Activated T-cell treated with anti-CD3 and anti-CD28 coated beads, Interleukin-2, amount 50 U/mL, for 72 hours (primary cell): ENCODE data around the gene ABCA4. TPM values are rescaled to one million over a fixed set of nuclear protein-coding genes. Genes with fewer than 3 reads are reported as not detected.
"Not testable (repeated sequence)": the region's sequence is repeated elsewhere in the genome, so short reads cannot be mapped to it uniquely, and the experiment has no call there.

Source experiments
- ATAC-seq, 2 donors: fragments of 150-1000 bp; cut with Tn5 transposase; replicated peaks in 1 of 2; 2 replicates each; pipeline ENCODE4 v1.10.0; 2021; ENCODE audit warnings: moderate library complexity in 2 of 2, mild to moderate bottlenecking in 1 of 2
- DNase-seq, 2 donors: peaks; one replicate each; pipeline ENCODE4 v3.0.0; 2021 to 2022; ENCODE audit warnings: mixed read lengths in 1 of 2
- H3K27ac Mint-ChIP-seq: one replicate; pipeline ENCODE4 v1.8.0; 2022; ENCODE audit warnings: mild to moderate bottlenecking, moderate library complexity, mixed read lengths
- H3K27me3 Mint-ChIP-seq: one replicate; pipeline ENCODE4 v1.8.0; 2022; ENCODE audit warnings: low read depth, mixed read lengths
- H3K36me3 Mint-ChIP-seq, 2 donors: one replicate each; pipeline ENCODE4 v1.8.0; 2022; ENCODE audit warnings: mixed read lengths in 2 of 2, mild to moderate bottlenecking in 1 of 2; ENCODE audit not compliant: insufficient read depth in 2 of 2
- H3K4me1 Mint-ChIP-seq: one replicate; pipeline ENCODE4 v1.8.0; 2022; ENCODE audit warnings: low read depth, mixed read lengths
- H3K4me3 Mint-ChIP-seq, 2 donors: one replicate each; pipeline ENCODE4 v1.8.0; 2022; ENCODE audit warnings: mild to moderate bottlenecking in 2 of 2, mixed read lengths in 2 of 2, moderate library complexity in 2 of 2
- H3K9me3 Mint-ChIP-seq, 2 donors: one replicate each; pipeline ENCODE4 v1.8.0; 2022; ENCODE audit warnings: mixed read lengths in 2 of 2
- total RNA-seq, 2 donors: library from RNA; stranded (reverse); gene quantifications; one replicate each; pipeline ENCODE4 v1.2.3, GENCODE V29; 2022

The ABCA4 gene
- total RNA-seq, 2 donors from 2014 or later = 0.53 to 2.5 TPM

DNA sequence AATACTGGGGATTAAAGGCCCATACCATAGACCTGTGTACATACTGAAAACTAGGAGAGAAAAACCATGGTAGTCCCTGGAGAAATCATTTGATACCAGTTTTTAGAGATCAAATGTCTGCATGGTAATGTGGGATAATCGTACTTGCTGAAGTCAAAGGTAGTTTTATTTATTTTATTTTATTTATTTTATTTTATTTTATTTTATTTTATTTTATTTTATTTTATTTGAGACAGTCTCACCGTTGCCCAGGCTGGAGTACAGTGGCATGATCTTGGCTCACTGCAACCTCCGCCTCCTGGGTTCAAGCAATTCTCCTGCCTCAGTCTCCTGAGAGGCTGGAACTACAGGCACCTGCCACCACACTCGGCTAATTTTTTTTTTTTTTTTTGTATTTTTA lies 122.4 kb downstream of the ABCA4 start:
- H3K4me3 Mint-ChIP-seq, H3K9me3 Mint-ChIP-seq, DNase-seq, H3K27ac Mint-ChIP-seq, H3K36me3 Mint-ChIP-seq, H3K4me1 Mint-ChIP-seq, ATAC-seq: not testable (repeated sequence)
- peaks cover 22% of the 10 kb centered on the region for H3K27me3 Mint-ChIP-seq

DNA sequence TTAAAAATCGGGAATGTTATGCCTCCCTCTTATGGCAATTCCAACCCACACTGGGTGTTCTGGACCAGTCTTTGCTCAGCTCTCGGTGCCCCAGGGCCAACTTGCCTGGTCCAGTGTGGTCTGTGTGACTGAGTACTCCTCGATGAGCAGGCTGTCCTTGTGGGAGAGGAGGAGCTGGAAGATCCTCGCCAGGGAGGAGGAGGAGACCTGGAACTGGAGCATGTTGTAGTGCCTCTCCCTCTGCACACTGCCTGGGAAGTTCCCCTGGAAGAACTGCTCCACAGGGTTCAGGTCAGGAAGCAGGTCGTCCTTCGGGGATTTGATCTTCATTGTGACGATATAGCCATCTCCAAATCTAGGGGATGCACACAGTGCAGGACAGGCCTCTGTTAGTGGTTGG lies 123.2 kb downstream of the ABCA4 start:
- Mint-ChIP-seq H3K36me3 (no peaks in the 10 kb centered on the region), H3K9me3 (no peaks in the 10 kb centered on the region), H3K4me1 (peaks cover 4% of the 10 kb centered on the region), H3K27me3 (peaks cover 25% of the 10 kb centered on the region), H3K4me3 (no peak overlapping the region), H3K27ac (no peak overlapping the region)
- ATAC-seq (no peak), DNase-seq (no peak)

DNA sequence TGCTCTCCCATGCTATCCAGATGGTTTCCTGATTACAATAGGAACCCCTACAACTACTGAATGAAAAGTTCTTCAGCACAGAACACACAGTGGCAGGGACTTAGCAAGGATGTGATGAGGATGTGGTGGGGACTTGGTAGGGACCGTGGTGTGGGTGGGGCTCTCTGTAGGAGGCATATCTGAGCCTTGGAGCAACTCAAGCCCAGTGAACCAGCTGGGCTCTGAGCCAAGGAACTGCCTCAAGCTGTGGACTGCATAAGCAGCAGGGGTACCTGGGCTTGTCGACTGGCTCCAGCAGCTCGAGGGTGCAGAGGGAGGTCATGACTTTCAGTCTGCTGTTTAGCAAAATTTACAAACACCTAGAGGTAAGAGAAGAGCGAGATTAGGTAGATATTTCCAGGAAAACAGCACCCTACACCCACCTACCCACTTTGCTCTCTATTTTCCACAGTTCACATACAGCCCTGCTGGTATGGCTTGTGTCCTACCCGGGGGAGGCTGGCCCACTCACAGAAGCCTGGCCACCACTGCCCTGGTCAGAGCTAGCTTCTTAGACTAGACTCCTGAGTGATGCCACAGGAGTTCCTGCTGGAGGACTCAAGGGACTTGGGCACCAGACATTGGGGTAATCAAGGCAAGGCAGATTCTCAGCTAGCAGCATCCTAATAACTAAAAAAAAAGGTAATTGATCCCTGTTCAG lies 125.0 kb downstream of the ABCA4 start:
- Mint-ChIP-seq H3K27ac (no peak overlapping the region), H3K36me3 (no peaks in the 10 kb centered on the region), H3K4me3 (no peak overlapping the region), H3K9me3 (no peaks in the 10 kb centered on the region), H3K4me1 (peaks cover 4% of the 10 kb centered on the region), H3K27me3 (peaks cover 37% of the 10 kb centered on the region)
- DNase-seq (no peak), ATAC-seq (no peak)

GRCh38 chr1:93993731-93994130 lies 127.2 kb downstream of the ABCA4 start:
- Mint-ChIP-seq H3K36me3 (no peaks in the 10 kb centered on the region), H3K9me3 (no peaks in the 10 kb centered on the region), H3K4me3 (no peak overlapping the region), H3K27me3 (peaks cover 55% of the 10 kb centered on the region), H3K27ac (no peak overlapping the region), H3K4me1 (peaks cover 4% of the 10 kb centered on the region)
- DNase-seq = no peak
- no peak for ATAC-seq

DNA sequence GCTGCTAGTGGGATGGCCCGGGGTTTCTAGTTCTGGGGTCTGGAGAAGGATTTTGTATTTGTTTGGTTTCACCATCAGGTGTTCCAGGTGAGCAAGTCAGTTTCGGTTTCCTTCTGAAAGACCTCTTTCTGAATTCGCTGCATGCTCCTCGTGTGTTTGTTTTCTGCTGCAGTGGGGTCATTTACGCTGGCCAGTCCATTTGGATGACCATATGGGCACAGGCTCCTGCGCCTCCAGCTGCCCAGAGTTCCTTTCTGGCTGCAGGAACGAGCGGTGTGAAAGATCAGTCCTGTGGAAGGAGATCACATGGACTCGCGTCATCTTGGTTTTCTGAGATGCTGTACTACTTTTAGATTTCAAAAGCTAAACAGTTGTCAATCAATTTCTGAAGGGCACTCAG lies 128.0 kb downstream of the ABCA4 start:
- no peak overlapping the region for H3K4me3 Mint-ChIP-seq
- H3K4me1 Mint-ChIP-seq = peaks cover 4% of the 10 kb centered on the region
- no peak for DNase-seq
- peaks cover 55% of the 10 kb centered on the region for H3K27me3 Mint-ChIP-seq
- no peak for ATAC-seq
- H3K27ac Mint-ChIP-seq = no peak overlapping the region
- H3K36me3 Mint-ChIP-seq = no peaks in the 10 kb centered on the region
- H3K9me3 Mint-ChIP-seq = no peaks in the 10 kb centered on the region

DNA sequence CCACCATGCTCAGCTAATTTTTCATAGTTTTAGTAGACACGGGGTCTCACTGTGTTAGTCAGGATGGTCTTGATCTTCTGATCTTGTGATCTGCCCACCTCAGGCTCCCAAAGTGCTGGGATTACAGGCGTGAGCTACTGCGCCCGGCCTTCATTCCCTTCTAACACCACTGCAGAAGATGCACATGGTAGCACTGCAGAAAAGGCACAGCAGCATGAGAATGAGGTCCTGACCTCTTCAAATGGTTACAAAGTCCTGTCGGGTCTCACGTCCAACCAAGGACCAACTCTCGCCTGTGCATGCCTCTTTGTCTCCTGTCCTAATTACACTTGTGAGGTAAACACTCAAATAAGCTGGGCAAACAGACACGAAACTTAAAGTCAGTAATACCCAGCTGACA lies 128.8 kb downstream of the ABCA4 start:
- H3K9me3 Mint-ChIP-seq = no peaks in the 10 kb centered on the region
- H3K4me1 Mint-ChIP-seq = peaks cover 4% of the 10 kb centered on the region
- DNase-seq (no peak), ATAC-seq (no peak)
- H3K36me3 Mint-ChIP-seq = no peaks in the 10 kb centered on the region
- H3K4me3 Mint-ChIP-seq = no peak overlapping the region
- peaks cover 61% of the 10 kb centered on the region for H3K27me3 Mint-ChIP-seq
- no peak overlapping the region for H3K27ac Mint-ChIP-seq

GRCh38 chr1:93991271-93991670 lies 129.7 kb downstream of the ABCA4 start:
- peaks cover 4% of the 10 kb centered on the region for H3K4me1 Mint-ChIP-seq
- H3K4me3 Mint-ChIP-seq = no peak overlapping the region
- H3K36me3 Mint-ChIP-seq = no peaks in the 10 kb centered on the region
- no peak overlapping the region for H3K27ac Mint-ChIP-seq
- no peaks in the 10 kb centered on the region for H3K9me3 Mint-ChIP-seq
- H3K27me3 Mint-ChIP-seq = peaks cover 61% of the 10 kb centered on the region
- ATAC-seq = no peak
- no peak for DNase-seq

- not testable (repeated sequence) for H3K36me3 Mint-ChIP-seq, H3K27ac Mint-ChIP-seq, H3K9me3 Mint-ChIP-seq, ATAC-seq, DNase-seq, H3K4me1 Mint-ChIP-seq, H3K4me3 Mint-ChIP-seq
- peaks cover 59% of the 10 kb centered on the region for H3K27me3 Mint-ChIP-seq
These were observed 130.5 kb downstream of the ABCA4 start for GRCh38 chr1:93990477-93990876.

DNA sequence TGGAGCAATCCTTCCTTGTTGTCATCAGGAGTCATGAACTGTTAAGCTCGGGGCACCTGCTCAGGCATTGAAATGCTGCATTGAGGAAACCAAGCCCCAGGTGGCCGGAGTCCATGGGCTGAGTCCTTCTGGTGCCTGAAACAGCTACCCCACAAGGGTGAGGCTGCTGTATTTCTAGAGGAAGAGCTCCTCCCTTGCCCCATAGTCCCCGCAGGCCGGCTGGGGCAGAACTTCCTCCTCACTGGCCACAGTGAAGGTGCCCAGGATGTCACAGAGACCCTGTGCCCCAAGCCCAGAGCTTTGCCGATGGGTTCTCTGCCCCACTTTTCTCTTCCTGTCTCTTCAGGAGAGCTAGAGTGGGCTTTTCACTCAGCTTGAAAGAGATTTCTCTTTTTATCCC lies 130.9 kb downstream of the ABCA4 start:
- Mint-ChIP-seq H3K36me3 (no peaks in the 10 kb centered on the region), H3K9me3 (no peaks in the 10 kb centered on the region), H3K27me3 (peaks cover 60% of the 10 kb centered on the region), H3K4me3 (no peak overlapping the region), H3K27ac (no peak overlapping the region), H3K4me1 (peaks cover 4% of the 10 kb centered on the region)
- ATAC-seq (no peak), DNase-seq (no peak)

DNA sequence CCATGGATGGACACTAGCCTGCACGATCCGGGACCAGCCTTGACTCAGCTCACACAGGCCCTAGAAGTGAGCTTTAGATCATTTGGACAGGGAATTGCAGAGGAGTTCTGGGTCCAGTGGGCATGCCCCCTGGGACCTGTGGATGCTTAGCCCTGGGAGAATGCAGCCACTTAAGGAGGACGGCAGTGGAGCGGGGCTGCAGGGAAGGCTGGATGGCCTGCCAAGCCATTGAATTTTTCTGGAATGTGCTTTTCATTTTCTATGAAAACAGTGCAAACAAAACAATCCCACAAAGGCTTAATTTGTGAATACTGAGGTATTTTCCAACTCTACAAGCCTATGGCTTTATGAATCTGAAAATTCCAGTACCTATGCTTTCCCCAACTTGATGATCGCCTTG lies 131.3 kb downstream of the ABCA4 start:
- DNase-seq = no peak
- Mint-ChIP-seq H3K4me1 (peaks cover 4% of the 10 kb centered on the region), H3K9me3 (no peaks in the 10 kb centered on the region), H3K27ac (no peak overlapping the region), H3K4me3 (no peak overlapping the region), H3K27me3 (peaks cover 60% of the 10 kb centered on the region), H3K36me3 (no peaks in the 10 kb centered on the region)
- no peak for ATAC-seq

- H3K9me3 Mint-ChIP-seq = no peaks in the 10 kb centered on the region
- no peak overlapping the region for H3K27ac Mint-ChIP-seq
- ATAC-seq = no peak
- peaks cover 4% of the 10 kb centered on the region for H3K4me1 Mint-ChIP-seq
- H3K27me3 Mint-ChIP-seq = peaks cover 58% of the 10 kb centered on the region
- no peak overlapping the region for H3K4me3 Mint-ChIP-seq
- DNase-seq = no peak
- H3K36me3 Mint-ChIP-seq = no peaks in the 10 kb centered on the region
These were observed 132.2 kb downstream of the ABCA4 start for GRCh38 chr1:93988634-93989350.

GRCh38 chr1:93981274-93981667 lies 139.7 kb downstream of the ABCA4 start:
- no peaks in the 10 kb centered on the region for H3K9me3 Mint-ChIP-seq
- H3K4me1 Mint-ChIP-seq = no peaks in the 10 kb centered on the region
- H3K36me3 Mint-ChIP-seq = no peaks in the 10 kb centered on the region
- ATAC-seq = no peak
- H3K4me3 Mint-ChIP-seq = no peak overlapping the region
- no peak for DNase-seq
- peaks cover 12% of the 10 kb centered on the region for H3K27me3 Mint-ChIP-seq
- no peak overlapping the region for H3K27ac Mint-ChIP-seq

DNA sequence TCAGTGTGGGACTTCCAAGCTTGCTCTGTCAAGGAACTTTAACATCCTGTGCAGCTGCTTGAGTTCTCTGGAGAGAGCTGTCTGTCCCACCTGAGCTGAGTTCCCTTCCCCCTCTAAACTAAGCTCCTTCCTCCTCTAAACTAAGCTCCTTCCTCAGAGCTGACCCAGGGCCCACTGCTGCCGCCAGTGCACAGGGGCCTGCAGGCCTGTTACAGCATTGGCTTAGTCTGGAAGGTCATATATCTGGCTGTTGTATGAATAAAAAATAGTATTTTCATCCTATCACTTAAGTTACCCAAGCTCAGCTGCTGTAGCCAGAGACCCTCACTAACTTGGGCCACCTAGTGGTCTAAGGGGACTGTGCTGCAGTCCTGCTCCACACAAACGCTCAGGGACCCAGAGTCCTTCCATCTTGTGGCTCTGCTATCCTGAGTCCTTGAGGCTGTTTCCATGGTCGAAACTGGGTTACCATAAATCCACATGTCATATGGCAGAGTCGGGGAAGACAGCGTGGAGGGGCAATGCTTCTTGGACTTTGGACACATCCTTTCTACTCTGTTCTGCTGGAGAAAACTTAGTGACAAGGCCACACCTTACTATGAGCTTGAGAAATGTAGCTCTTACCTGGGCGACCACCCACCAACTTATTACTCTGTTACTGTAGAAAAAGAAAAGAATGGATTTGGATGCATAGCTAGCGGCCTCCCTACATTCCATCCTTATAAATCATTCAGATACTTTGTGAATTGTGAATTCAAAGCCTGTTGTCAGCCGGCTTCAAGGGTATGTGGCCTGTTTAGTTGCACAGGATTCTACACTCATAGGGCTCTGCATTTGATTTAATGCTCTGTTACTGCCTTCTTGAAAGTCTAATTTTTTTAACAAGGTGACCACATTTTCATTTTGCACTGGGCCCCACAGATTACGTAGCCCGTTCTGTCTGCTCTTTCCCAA lies 140.4 kb downstream of the ABCA4 start:
- DNase-seq (peak; percentile 3 to 14), ATAC-seq (peak; percentile 62 to 64)
- Mint-ChIP-seq H3K27me3 (peaks cover 9% of the 10 kb centered on the region), H3K27ac (no peak overlapping the region), H3K36me3 (no peaks in the 10 kb centered on the region), H3K4me3 (no peak overlapping the region), H3K9me3 (no peaks in the 10 kb centered on the region), H3K4me1 (no peaks in the 10 kb centered on the region)
